Mesodermal cell (in vitro differentiated cells): ENCODE data around the gene PPP2R5A.
"Not testable (repeated sequence)": the region's sequence is repeated elsewhere in the genome, so short reads cannot be mapped to it uniquely, and the experiment has no call there.

Experiments used
- H3K27ac ChIP-seq: 2 replicates; pipeline ENCODE4 v1.7.0; 2013; ENCODE audit warnings: mild to moderate bottlenecking, low read depth, low read length, moderate library complexity; ENCODE audit not compliant: severe bottlenecking
- H3K36me3 ChIP-seq: 2 replicates; pipeline ENCODE4 v1.7.1; 2013; ENCODE audit warnings: mild to moderate bottlenecking, low read length, moderate library complexity; ENCODE audit not compliant: control insufficient read depth, insufficient read depth
- H3K4me1 ChIP-seq: one replicate; pipeline ENCODE4 v1.7.1; 2013; ENCODE audit warnings: mild to moderate bottlenecking, low read length; ENCODE audit not compliant: insufficient read depth, control insufficient read depth, poor library complexity, severe bottlenecking
- H3K4me3 ChIP-seq: 2 replicates; pipeline ENCODE4 v1.7.0; 2013; ENCODE audit warnings: low read length, control low read depth, mild to moderate bottlenecking; ENCODE audit not compliant: insufficient read depth, poor library complexity, severe bottlenecking; ENCODE audit errors: extremely low read depth
- H3K9me3 ChIP-seq: 2 replicates; pipeline ENCODE4 v1.7.1; 2013; ENCODE audit warnings: mild to moderate bottlenecking, low read length, moderate library complexity; ENCODE audit not compliant: control insufficient read depth
- WGBS, 2 experiments: methylation state at CpG; one replicate each; pipeline ENCODE4 v1.1.5; 2013; ENCODE audit warnings: missing lambda C conversion rate in 2 of 2; ENCODE audit not compliant: insufficient coverage in 2 of 2; 5-methylcytosine and 5-hydroxymethylcytosine counted together

The PPP2R5A gene

GRCh38 chr1:212317916-212318315 lies 32.7 kb downstream of the PPP2R5A start:
- H3K36me3 ChIP-seq: no peaks in the 10 kb centered on the region
- no peaks in the 10 kb centered on the region for H3K9me3 ChIP-seq
- no peak overlapping the region for H3K27ac ChIP-seq
- 100% methylated on average over 1 to 2 of the region's 2 CpGs for WGBS, 2 experiments
- no peak overlapping the region for H3K4me3 ChIP-seq
- H3K4me1 ChIP-seq: no peaks in the 10 kb centered on the region

GRCh38 chr1:212321031-212321430 lies 35.8 kb downstream of the PPP2R5A start:
- H3K9me3 ChIP-seq, H3K4me3 ChIP-seq, H3K36me3 ChIP-seq, H3K4me1 ChIP-seq, H3K27ac ChIP-seq: not testable (repeated sequence)
- 100% methylated on average over 3 of the region's 34 CpGs; no CpG with 5 or more reads in 1 of the 2 experiments for WGBS, 2 experiments

- H3K4me3 ChIP-seq: no peak overlapping the region
- no peaks in the 10 kb centered on the region for H3K4me1 ChIP-seq
- H3K36me3 ChIP-seq: no peaks in the 10 kb centered on the region
- no CpG with 5 or more reads among the region's 3 CpGs for WGBS, 2 experiments
- H3K27ac ChIP-seq: no peak overlapping the region
- no peaks in the 10 kb centered on the region for H3K9me3 ChIP-seq
Observed at GRCh38 chr1:212323066-212323465, 37.9 kb downstream of the PPP2R5A start.

GRCh38 chr1:212326541-212326940 lies 41.3 kb downstream of the PPP2R5A start:
- Histone ChIP-seq H3K9me3 (no peaks in the 10 kb centered on the region), H3K4me3 (no peak overlapping the region), H3K4me1 (no peaks in the 10 kb centered on the region), H3K27ac (no peak overlapping the region), H3K36me3 (peaks cover 4% of the 10 kb centered on the region)
- 50% methylated on average over 2 of the region's 3 CpGs for WGBS, 2 experiments

- H3K4me3 ChIP-seq: no peak overlapping the region
- peaks cover 5% of the 10 kb centered on the region for H3K36me3 ChIP-seq
- H3K9me3 ChIP-seq: no peaks in the 10 kb centered on the region
- H3K27ac ChIP-seq: no peak overlapping the region
- H3K4me1 ChIP-seq: no peaks in the 10 kb centered on the region
- WGBS, 2 experiments: 100% methylated on average over 3 to 4 of the region's 4 CpGs
Observed at GRCh38 chr1:212328248-212328647, 43.0 kb downstream of the PPP2R5A start.

- H3K9me3 ChIP-seq: no peaks in the 10 kb centered on the region
- WGBS, 2 experiments: 84 to 100% methylated on average over 2 of the region's 2 CpGs
- H3K27ac ChIP-seq: no peak overlapping the region
- H3K4me1 ChIP-seq: no peaks in the 10 kb centered on the region
- no peak overlapping the region for H3K4me3 ChIP-seq
- H3K36me3 ChIP-seq: peaks cover 13% of the 10 kb centered on the region
Observed at GRCh38 chr1:212329105-212329504, 43.9 kb downstream of the PPP2R5A start.

GRCh38 chr1:212341090-212341489 lies 55.9 kb downstream of the PPP2R5A start:
- peaks cover 8% of the 10 kb centered on the region for H3K36me3 ChIP-seq
- no peak overlapping the region for H3K4me3 ChIP-seq
- WGBS, 2 experiments: no CpG with 5 or more reads among the region's 1 CpG
- H3K27ac ChIP-seq: no peak overlapping the region
- H3K9me3 ChIP-seq: no peaks in the 10 kb centered on the region
- no peaks in the 10 kb centered on the region for H3K4me1 ChIP-seq

- WGBS, 2 experiments: 90% methylated on average over 2 of the region's 4 CpGs; no CpG with 5 or more reads in 1 of the 2 experiments
- Histone ChIP-seq H3K4me1 (no peaks in the 10 kb centered on the region), H3K27ac (no peak overlapping the region), H3K9me3 (no peaks in the 10 kb centered on the region), H3K4me3 (no peak overlapping the region), H3K36me3 (peaks cover 19% of the 10 kb centered on the region)
Observed at GRCh38 chr1:212344905-212345304, 59.7 kb downstream of the PPP2R5A start.

- Histone ChIP-seq H3K4me3 (no peak overlapping the region), H3K9me3 (no peaks in the 10 kb centered on the region), H3K27ac (no peak overlapping the region), H3K36me3 (peaks cover 26% of the 10 kb centered on the region), H3K4me1 (no peaks in the 10 kb centered on the region)
- WGBS, 2 experiments: no CpG with 5 or more reads among the region's 1 CpG
Observed at GRCh38 chr1:212346601-212347000, 61.4 kb downstream of the PPP2R5A start.

GRCh38 chr1:212351588-212352362 lies 66.6 kb downstream of the PPP2R5A start:
- Histone ChIP-seq H3K4me1 (no peaks in the 10 kb centered on the region), H3K9me3 (no peaks in the 10 kb centered on the region), H3K36me3 (peaks cover 38% of the 10 kb centered on the region), H3K4me3 (no peak overlapping the region), H3K27ac (no peak overlapping the region)
- 94 to 96% methylated on average over 5 to 7 of the region's 10 CpGs for WGBS, 2 experiments

GRCh38 chr1:212353181-212353580 lies 68.0 kb downstream of the PPP2R5A start:
- Histone ChIP-seq H3K4me3 (no peak overlapping the region), H3K4me1 (no peaks in the 10 kb centered on the region), H3K9me3 (no peaks in the 10 kb centered on the region), H3K27ac (no peak overlapping the region), H3K36me3 (peaks cover 42% of the 10 kb centered on the region)
- 73 to 100% methylated on average over 1 to 2 of the region's 2 CpGs for WGBS, 2 experiments
